Measurements from ENCODE around the gene KIAA1614. TPM values are rescaled to one million over a fixed set of nuclear protein-coding genes. Genes with fewer than 3 reads are reported as not detected.

Gene KIAA1614
- total RNA-seq, 4 donors from 2014 or later = 1.8 to 7.9 (median 5.5) TPM

- Histone ChIP-seq H3K27ac (no peak overlapping the region), H3K9me3 (no peaks in the 10 kb centered on the region), H3K27me3 (peaks cover 3% of the 10 kb centered on the region), H3K4me1 (peaks cover 10% of the 10 kb centered on the region), H3K36me3 (peaks cover 12% of the 10 kb centered on the region), H3K4me3 (no peak overlapping the region)
- no peak for DNase-seq (ENCODE audit: low spot score in 2 of 2)
- TF ChIP-seq POLR2AphosphoS5 (IDR thresholded peaks at IDR 0.05) (no peak), POLR2A (IDR thresholded peaks at IDR 0.05) (no peak), EP300 (IDR thresholded peaks at IDR 0.05) (no peak), CTCF (IDR thresholded peaks at IDR 0.05) (no peak)
- WGBS = 89% methylated on average over 15 of the region's 17 CpGs
Observed at GRCh38 chr1:180916012-180916770, 3.5 kb downstream of the KIAA1614 start.

GRCh38 chr1:180916771-180917170 is 4.1 kb downstream of the KIAA1614 start:
- no peak overlapping the region for H3K4me3 ChIP-seq
- WGBS = 85% methylated on average over 6 of the region's 10 CpGs
- peaks cover 12% of the 10 kb centered on the region for H3K36me3 ChIP-seq
- DNase-seq (ENCODE audit: low spot score in 2 of 2) = no peak
- peaks cover 4% of the 10 kb centered on the region for H3K4me1 ChIP-seq
- H3K27ac ChIP-seq = no peak overlapping the region
- H3K27me3 ChIP-seq = peaks cover 2% of the 10 kb centered on the region
- TF ChIP-seq POLR2A (IDR thresholded peaks at IDR 0.05) (no peak), POLR2AphosphoS5 (IDR thresholded peaks at IDR 0.05) (no peak)
- H3K9me3 ChIP-seq = no peaks in the 10 kb centered on the region

- no peak for DNase-seq (ENCODE audit: low spot score in 2 of 2)
- TF ChIP-seq POLR2A (IDR thresholded peaks at IDR 0.05) = no peak
- TF ChIP-seq EP300 (IDR thresholded peaks at IDR 0.05) = no peak
- TF ChIP-seq CTCF (IDR thresholded peaks at IDR 0.05) = no peak
- no peak for TF ChIP-seq POLR2AphosphoS5 (IDR thresholded peaks at IDR 0.05)
- Histone ChIP-seq H3K9me3 (no peaks in the 10 kb centered on the region), H3K4me3 (no peak overlapping the region), H3K27ac (no peak overlapping the region), H3K36me3 (peaks cover 12% of the 10 kb centered on the region), H3K4me1 (no peaks in the 10 kb centered on the region), H3K27me3 (no peaks in the 10 kb centered on the region)
- WGBS = 73% methylated on average over 12 of the region's 12 CpGs
Observed at GRCh38 chr1:180917306-180918065, 4.8 kb downstream of the KIAA1614 start.

- WGBS = 85% methylated on average over 10 of the region's 10 CpGs
- TF ChIP-seq POLR2A (IDR thresholded peaks at IDR 0.05) = no peak
- TF ChIP-seq EP300 (IDR thresholded peaks at IDR 0.05) = no peak
- TF ChIP-seq CTCF (IDR thresholded peaks at IDR 0.05) = no peak
- TF ChIP-seq POLR2AphosphoS5 (IDR thresholded peaks at IDR 0.05) = no peak
- Histone ChIP-seq H3K4me1 (peaks cover 3% of the 10 kb centered on the region), H3K27ac (no peak overlapping the region), H3K4me3 (no peak overlapping the region), H3K9me3 (no peaks in the 10 kb centered on the region), H3K27me3 (no peaks in the 10 kb centered on the region), H3K36me3 (peaks cover 12% of the 10 kb centered on the region)
- DNase-seq (ENCODE audit: low spot score in 2 of 2) = no peak
Observed at GRCh38 chr1:180918519-180918918, 5.8 kb downstream of the KIAA1614 start.

- Histone ChIP-seq H3K27ac (no peak overlapping the region), H3K9me3 (no peaks in the 10 kb centered on the region), H3K27me3 (no peaks in the 10 kb centered on the region), H3K4me3 (no peak overlapping the region), H3K36me3 (peaks cover 12% of the 10 kb centered on the region), H3K4me1 (peaks cover 6% of the 10 kb centered on the region)
- TF ChIP-seq POLR2A (IDR thresholded peaks at IDR 0.05) = no peak
- 88% methylated on average over 9 of the region's 9 CpGs for WGBS
- DNase-seq (ENCODE audit: low spot score in 2 of 2) = no peak
Observed at GRCh38 chr1:180919183-180919700, 6.5 kb downstream of the KIAA1614 start.

- no peaks in the 10 kb centered on the region for H3K27me3 ChIP-seq
- no peak for DNase-seq (ENCODE audit: low spot score in 2 of 2)
- H3K9me3 ChIP-seq = no peaks in the 10 kb centered on the region
- 96% methylated on average over 7 of the region's 7 CpGs for WGBS
- H3K27ac ChIP-seq = no peak overlapping the region
- TF ChIP-seq POLR2A (IDR thresholded peaks at IDR 0.05) (no peak), EP300 (IDR thresholded peaks at IDR 0.05) (no peak), POLR2AphosphoS5 (IDR thresholded peaks at IDR 0.05) (no peak)
- H3K4me1 ChIP-seq = peaks cover 8% of the 10 kb centered on the region
- H3K36me3 ChIP-seq = peaks cover 12% of the 10 kb centered on the region
- no peak overlapping the region for H3K4me3 ChIP-seq
Observed at GRCh38 chr1:180920193-180920592, 7.5 kb downstream of the KIAA1614 start.
